GM12891 (cell line): ENCODE measurements around the gene LYG1.
A peak's percentile ranks its signal among the peaks of the same experiment; 100 is the strongest.

Source experiments
- PAX5 ChIP-seq: IDR thresholded peaks from 2 replicates; pipeline ENCODE4 v1.6.1; 2011; ENCODE audit warnings: low read length, moderate library complexity, mild to moderate bottlenecking; ENCODE audit not compliant: insufficient read depth, severe bottlenecking
- POLR2A ChIP-seq: IDR thresholded peaks from 2 replicates; pipeline ENCODE4 v1.6.1; 2011; ENCODE audit warnings: low read depth, low read length, control low read depth
- POLR2AphosphoS5 ChIP-seq: IDR thresholded peaks from 2 replicates; pipeline ENCODE4 v1.6.1; 2011; ENCODE audit warnings: low read depth, low read length, control low read depth
- POU2F2 ChIP-seq: IDR thresholded peaks from 2 replicates; pipeline ENCODE4 v1.6.1; 2011; ENCODE audit warnings: low read depth, mild to moderate bottlenecking, control low read depth, low read length, moderate library complexity
- SPI1 ChIP-seq: IDR thresholded peaks from 2 replicates; pipeline ENCODE4 v1.6.1; 2011; ENCODE audit warnings: low read depth, low read length, control low read depth
- TAF1 ChIP-seq: IDR thresholded peaks from 2 replicates; pipeline ENCODE4 v1.6.1; 2011; ENCODE audit warnings: low read depth, low read length, control low read depth

GRCh38 chr2:99348173-99348572 lies 47.2 kb upstream of the LYG1 start:
- TF ChIP-seq POLR2A (no peak), TAF1 (no peak), POLR2AphosphoS5 (no peak), POU2F2 (no peak), SPI1 (peak; percentile 65), PAX5 (no peak)
